ELR (cell line): ENCODE results near the gene RUFY3.
"Not testable (repeated sequence)": the region's sequence is repeated elsewhere in the genome, so short reads cannot be mapped to it uniquely, and the experiment has no call there.

Source experiments
- DNase-seq: peaks from one replicate; pipeline ENCODE4 v3.0.0-alpha.2; 2015; ENCODE audit warnings: low read depth

RUFY3 gene

DNA sequence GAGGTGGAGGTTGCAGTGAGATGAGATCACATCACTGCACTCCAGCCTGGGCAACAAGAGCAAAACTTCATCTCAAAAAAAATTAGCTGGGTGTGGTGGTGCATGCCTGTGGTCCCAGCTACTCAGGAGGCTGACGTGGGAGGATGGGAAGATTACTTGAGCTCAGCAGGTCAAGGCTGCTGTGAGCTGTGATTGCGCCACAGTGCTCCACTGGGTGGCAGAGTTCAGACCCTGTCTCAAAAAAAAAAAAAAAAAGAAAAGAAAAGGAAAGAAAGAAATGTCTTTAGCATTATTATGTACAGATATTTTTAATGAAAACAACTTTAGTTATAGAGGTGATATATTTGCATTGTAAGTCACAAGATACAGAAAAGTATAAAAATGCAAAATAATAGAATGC is 14.2 kb downstream of the RUFY3 start:
- DNase-seq: peak; percentile 80

GRCh38 chr4:70737006-70737405 is 15.2 kb downstream of the RUFY3 start:
- no peak for DNase-seq

DNA sequence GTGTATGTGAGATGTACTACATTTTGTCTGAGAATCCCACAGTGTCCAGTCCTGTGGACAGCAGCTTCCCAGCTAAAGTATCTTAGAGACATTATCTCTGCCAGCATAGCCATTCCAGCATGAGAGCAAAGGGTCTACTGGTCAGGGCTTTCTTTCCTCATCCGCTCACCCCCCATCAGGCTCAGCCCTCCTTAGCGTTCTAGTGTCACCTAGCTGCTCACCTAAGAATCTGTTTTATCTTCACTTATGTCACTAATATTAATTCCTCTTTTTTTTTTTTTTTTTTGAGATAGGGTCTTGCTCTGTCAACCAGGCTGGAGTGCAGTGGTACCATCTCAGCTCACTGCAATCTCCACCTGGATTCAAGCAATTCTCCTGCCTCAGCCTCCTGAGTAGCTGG is 15.6 kb downstream of the RUFY3 start:
- no peak for DNase-seq

- no peak for DNase-seq
These were observed 18.0 kb downstream of the RUFY3 start for GRCh38 chr4:70739496-70740337.

DNA sequence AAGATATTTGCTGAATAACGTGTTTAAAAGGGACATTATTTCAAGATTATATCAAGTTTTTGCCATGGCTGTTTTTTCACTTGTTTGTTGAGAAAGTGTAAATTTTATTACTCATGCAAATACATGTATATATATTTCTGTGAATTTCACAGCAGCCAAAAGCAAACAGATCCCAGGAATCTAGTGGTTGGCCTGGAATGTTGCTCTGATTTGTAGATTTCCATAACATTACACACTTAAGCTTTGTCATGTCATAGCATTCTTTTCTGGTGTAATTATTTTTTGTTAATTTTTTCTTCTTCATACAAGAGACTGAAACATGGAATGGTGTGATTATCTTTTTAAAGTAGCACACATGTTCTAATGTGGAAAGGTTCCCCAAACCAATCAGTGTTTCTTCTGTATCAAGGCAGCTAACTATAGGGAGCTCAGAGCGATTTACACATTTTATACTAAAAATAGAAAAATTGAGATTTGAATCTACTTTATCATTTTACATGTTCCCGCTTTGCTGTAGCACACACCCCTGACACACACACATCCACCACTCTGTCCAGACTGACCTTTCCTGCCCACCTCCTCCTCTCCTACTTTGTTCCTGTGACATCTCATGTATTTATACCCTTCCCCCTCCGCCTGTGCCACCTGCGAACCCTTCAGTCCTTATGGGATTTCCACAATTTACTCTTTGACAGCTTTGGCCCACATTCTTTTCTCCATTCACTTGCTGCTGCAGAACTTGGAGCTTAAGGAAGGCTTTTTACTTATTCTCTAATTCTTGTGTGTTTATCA is 20.3 kb downstream of the RUFY3 start:
- DNase-seq: no peak

DNA sequence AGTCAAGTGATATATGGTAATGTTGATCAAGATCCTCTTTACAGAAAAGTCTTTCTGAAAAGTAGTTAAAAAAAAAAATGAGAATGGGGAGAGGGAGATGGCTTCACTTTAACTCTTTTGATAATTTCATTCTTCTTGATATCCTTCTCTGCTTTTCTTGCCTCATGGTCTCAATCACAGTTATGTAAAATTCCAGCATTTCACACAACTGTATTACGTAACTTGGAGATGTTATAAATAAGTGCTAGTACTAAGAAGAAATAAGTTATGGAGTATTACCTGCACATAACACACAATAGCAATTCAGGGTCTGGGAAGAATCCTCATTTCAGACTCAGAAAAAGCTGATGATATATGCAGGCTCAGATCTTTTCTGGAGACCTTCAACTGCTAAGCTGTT is 22.0 kb downstream of the RUFY3 start:
- no peak for DNase-seq

DNA sequence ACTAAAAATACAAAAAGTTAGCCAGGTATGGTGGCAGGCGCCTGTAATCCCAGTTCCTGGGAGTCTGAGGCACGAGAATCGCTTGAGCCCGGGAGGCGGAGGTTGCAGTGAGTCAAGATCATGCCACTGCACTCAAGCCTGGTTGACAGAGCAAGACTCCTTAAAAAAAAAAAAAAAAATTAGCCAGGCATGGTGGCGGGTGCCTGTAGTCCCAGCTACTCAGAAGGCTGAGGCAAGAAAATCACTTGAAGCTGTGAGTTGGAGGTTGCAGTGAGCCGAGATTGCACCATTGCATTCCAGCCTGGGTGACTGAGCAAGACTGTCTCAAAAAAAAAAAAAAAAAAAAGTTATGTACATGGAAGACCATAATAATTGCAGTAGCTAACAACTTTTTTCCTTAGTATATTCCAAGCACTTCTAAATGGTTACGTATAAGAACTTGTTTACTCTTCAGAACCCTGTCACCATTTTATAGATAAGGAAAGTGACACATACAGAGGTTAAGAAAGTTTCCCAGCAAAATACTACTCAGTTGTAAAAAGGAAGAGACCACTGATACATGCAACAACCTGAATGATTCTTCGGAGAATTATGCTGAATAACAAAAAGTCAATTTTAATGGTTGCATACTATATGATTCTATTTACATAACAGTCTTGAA is 24.5 kb downstream of the RUFY3 start:
- DNase-seq: peak; percentile 20

DNA sequence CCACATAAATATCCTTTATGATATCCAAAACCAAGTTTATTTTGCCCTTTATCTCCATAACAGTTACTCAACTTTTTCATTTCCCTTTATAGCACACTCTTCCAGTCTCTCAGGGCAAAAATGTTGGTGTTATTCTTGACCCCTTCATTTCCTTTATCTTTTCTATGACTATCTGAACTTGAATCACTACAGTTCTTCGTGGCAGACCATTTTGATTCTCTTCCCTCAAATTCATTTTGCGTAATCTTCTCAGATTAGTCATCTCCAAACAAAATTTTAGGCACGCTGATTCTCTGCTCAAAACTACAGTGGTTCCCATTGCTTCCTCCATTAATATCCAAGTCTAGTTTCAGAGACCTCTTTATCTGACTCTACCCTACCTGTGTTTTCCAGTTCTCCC is 26.1 kb downstream of the RUFY3 start:
- peak; percentile 28 for DNase-seq

- peak; percentile 18 for DNase-seq
These were observed 27.5 kb downstream of the RUFY3 start for GRCh38 chr4:70749313-70749712.

DNA sequence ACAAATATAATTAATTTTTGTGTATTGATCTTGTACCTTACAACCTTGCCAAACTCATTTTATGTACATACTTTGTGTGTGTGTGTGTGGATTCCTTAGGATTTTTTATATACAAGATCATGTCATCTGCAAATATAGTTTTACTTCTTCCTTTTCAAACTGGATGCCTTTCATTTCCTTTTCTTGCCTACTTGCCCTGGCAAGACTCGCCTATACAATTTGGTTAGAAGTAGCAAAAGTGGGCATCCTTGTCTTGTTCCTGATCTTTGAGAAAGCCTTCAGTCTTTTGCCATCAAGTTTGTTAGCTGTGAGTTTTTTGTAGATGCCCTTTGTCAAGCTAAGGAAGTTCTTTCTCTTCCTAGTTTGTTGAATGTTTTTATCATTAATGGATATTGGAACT is 30.5 kb downstream of the RUFY3 start:
- no peak for DNase-seq

GRCh38 chr4:70753630-70754029 is 31.9 kb downstream of the RUFY3 start:
- DNase-seq: no peak

DNA sequence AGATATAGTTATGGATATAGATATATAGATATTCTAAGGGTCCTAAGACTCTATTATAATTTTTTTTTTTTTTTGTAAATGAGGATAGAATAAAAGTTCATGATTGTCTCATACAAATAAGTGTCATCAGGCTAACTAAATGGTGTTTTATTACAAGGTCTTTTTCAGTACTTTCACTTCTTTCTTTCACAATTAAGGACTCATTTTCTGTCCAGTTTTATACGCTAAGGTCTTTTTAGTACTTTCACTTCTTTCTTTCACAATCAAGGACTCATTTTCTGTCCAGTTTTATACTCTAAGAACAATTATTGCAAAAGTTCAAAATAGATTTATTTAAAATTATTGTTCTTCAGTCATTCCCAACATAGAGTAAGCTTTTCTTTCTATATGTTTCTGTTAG is 32.7 kb downstream of the RUFY3 start:
- no peak for DNase-seq

DNA sequence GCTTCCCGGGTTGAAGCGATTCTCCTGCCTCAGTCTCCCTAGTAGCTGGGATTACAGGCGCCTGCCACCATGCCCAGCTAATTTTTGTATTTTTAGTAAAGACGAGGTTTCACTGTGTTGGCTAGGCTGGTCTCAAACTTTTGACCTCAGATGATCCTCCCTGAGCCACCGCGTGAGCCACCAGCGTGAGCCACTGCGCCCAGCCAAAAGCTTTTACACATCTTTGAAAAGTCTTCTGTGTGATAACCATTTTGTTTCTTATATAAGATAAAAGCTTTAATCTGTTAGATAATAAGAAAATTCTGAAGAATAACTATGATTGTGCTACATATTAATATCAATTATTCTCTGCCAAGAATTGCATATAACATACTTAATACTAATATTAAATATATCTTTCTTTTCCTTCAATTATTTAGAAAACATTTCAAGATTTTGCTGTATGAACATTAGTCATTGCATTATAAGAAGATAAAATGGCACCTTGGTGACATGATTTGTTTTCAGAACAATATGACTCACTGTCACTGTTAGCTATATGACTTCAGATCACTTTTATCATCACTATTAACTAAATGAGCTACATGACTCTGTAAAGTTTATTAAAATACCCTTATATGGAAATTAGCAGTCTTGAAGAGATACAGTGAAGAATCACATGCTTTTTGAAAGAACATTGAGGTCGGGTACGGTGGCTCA is 33.4 kb downstream of the RUFY3 start:
- DNase-seq: no peak

DNA sequence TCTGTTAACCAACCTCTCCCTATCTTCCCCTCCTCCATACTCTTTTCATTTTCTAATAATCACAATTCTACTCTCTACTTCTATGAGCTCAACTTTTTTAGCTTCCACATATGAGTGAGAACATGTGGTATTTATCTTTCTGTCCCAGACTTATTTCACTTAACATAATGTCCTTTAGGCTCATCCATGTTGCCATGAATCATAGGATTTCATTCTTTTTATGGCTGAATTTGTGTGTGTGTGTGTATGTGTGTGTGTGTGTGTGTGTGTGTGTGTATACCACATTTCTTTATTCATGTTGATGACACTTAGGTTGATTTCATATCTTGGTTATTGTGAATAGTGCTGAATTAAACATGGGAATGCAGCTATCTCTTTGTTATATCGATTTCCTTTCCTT is 37.4 kb downstream of the RUFY3 start:
- no peak for DNase-seq

DNA sequence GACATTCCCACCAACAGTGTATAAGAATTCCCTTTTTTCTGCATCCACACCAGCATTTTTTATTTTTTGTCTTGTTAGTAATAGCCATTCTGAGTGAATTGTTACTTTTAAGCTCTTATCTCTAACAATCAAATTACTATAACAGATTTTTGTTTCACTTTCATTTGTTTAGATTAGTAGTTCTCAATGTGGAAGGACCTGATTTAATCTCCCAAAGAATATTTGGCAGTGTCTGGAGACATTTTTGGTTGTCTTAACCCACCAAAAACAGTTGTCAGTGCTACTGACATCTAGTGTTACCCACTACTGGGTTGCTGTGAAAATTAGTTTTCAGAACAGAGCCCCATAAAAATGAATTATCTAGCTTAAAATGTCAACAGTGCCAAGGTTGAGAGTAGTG is 37.9 kb downstream of the RUFY3 start:
- DNase-seq: no peak

- DNase-seq: no peak
These were observed 38.9 kb downstream of the RUFY3 start for GRCh38 chr4:70760662-70761061.

GRCh38 chr4:70761276-70761816 is 39.6 kb downstream of the RUFY3 start:
- DNase-seq: peak; percentile 37

DNA sequence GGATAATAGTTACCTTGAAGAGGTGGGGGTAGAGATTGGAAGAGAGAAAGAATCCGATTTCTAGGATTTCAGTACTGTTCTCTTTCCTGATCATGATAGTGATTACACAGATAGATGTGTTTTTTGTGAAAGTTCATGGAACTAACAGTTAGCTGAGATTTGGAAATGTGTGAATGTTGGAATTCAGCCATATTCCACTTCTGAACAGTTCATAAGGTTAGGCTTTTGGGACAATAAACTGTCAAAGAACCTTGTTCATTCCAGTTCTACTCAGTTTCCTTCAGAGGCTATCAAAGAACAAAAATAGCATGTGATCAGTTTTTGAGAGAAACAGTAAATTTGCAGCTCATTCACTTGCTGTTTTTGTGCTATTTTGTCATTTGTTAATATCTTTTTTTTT is 43.6 kb downstream of the RUFY3 start:
- no peak for DNase-seq

DNA sequence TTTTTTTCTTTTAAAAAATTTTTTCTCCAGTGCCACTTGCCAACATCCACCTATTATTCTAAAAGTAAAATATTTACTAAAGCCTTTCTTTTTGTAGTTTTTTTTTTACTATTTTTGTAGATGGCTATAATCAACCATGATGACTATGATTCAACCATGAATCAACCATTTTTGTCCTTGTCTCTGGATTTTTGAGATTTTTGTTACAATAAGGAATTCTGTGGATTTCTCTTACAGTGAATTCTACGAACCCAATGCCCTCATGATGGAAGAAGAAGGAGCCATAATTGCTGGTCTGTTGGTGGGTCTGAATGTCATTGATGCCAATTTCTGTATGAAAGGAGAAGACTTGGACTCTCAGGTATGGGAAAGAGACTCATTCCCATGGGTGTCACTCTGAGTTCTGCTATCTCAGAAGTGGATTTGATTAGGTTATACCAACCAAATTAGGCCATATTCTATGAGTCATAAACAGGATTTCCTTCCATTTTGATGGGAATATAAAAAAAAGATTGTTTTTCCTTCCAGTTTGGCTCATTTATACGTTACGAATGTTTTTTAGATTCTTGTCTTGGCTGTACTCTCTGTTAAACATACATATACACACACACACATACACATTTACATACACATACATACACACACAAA is 46.7 kb downstream of the RUFY3 start:
- DNase-seq: peak; percentile 39

GRCh38 chr4:70769396-70769795 is 47.6 kb downstream of the RUFY3 start:
- DNase-seq: not testable (repeated sequence)

DNA sequence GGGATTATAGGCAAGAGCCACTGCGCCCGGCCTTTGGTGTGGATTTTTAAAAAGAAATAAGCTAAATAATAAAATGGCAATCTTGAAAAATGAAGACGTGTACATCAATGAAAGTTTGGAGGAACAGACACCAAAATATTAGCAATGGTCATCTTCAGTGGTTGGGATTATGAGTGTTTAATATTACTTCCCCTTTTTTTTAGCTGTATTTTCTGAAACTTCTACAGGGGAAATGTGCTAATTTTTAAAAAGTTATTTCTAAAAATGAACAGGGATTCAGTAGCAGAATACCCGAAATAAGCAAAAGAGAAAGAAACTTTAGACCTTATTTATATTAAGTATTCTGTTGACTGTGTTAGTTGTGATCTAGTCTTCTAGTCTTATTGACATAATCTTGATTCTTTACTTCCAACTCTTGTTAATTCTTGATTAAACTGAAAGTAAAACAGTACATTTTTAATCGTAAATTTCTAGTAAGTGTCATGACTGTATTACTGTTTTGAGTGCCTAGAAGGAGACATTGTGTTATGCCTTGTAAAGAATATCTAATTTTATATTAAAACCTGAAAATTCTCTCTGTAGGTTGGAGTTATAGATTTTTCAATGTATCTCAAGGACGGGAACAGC is 51.3 kb downstream of the RUFY3 start:
- DNase-seq: no peak
